GM23338 (cell line): ENCODE data around the gene RBM38. TPM values are rescaled to one million over a fixed set of nuclear protein-coding genes. Genes with fewer than 3 reads are reported as not detected.

Experiments used
- ATAC-seq: fragments of 200-7000 bp; cut with Tn5 transposase; 3 replicates; pipeline ENCODE4 v1.9.1; 2020
- DNase-seq: peaks from one replicate; pipeline ENCODE4 v3.0.0-alpha.2; 2015; ENCODE audit warnings: low spot score
- H2AFZ ChIP-seq: fragments of 200-600 bp; sonication (generic); 2 replicates; pipeline ENCODE4 v1.8.0; 2016; ENCODE audit warnings: antibody characterized with exemption, mild to moderate bottlenecking, moderate library complexity
- H3F3A ChIP-seq: fragments of 200-600 bp; sonication (generic); replicated peaks from 2 replicates; pipeline ENCODE4 v1.8.0; 2017; ENCODE audit warnings: antibody characterized with exemption, mixed run types, low read depth
- H3K27ac ChIP-seq: fragments of 200-600 bp; sonication (generic); 2 replicates; pipeline ENCODE4 v1.6.1; 2016; ENCODE audit warnings: low read depth
- H3K27me3 ChIP-seq: fragments of 200-600 bp; sonication (generic); 2 replicates; pipeline ENCODE4 v1.8.0; 2016; ENCODE audit warnings: mild to moderate bottlenecking, mixed run types, moderate library complexity; ENCODE audit not compliant: insufficient read depth
- H3K36me3 ChIP-seq: fragments of 200-600 bp; sonication (generic); 2 replicates; pipeline ENCODE4 v1.8.0; 2016; ENCODE audit warnings: mild to moderate bottlenecking; ENCODE audit not compliant: insufficient read depth
- H3K4me1 ChIP-seq: fragments of 200-600 bp; sonication (generic); 2 replicates; pipeline ENCODE4 v1.8.0; 2016; ENCODE audit warnings: mild to moderate bottlenecking, moderate library complexity; ENCODE audit not compliant: insufficient read depth
- H3K4me2 ChIP-seq: fragments of 200-600 bp; sonication (generic); 2 replicates; pipeline ENCODE4 v1.7.1; 2017; ENCODE audit warnings: mixed run types
- H3K4me3 ChIP-seq: fragments of 200-600 bp; sonication (generic); 2 replicates; pipeline ENCODE4 v1.6.1; 2016; ENCODE audit warnings: mixed run types
- H3K79me2 ChIP-seq: fragments of 200-600 bp; sonication (generic); replicated peaks from 2 replicates; pipeline ENCODE4 v1.8.0; 2017; ENCODE audit warnings: mild to moderate bottlenecking; ENCODE audit not compliant: insufficient read depth
- H3K9me2 ChIP-seq: fragments of 200-600 bp; sonication (generic); 2 replicates; pipeline ENCODE4 v1.8.0; 2017; ENCODE audit not compliant: insufficient read depth
- H4K20me1 ChIP-seq: fragments of 200-600 bp; sonication (generic); replicated peaks from 2 replicates; pipeline ENCODE4 v1.8.0; 2017; ENCODE audit warnings: mild to moderate bottlenecking; ENCODE audit not compliant: insufficient read depth
- H3K27ac Mint-ChIP-seq: 2 replicates; pipeline ENCODE4 v1.8.0; 2020; ENCODE audit warnings: inconsistent platforms, mild to moderate bottlenecking, moderate library complexity, mixed read lengths
- H3K27me3 Mint-ChIP-seq: 3 replicates; pipeline ENCODE4 v1.8.0; 2022; ENCODE audit warnings: low read depth, mild to moderate bottlenecking, moderate library complexity, mixed read lengths, inconsistent platforms; ENCODE audit not compliant: insufficient read depth, poor library complexity
- H3K36me3 Mint-ChIP-seq: 3 replicates; pipeline ENCODE4 v1.8.0; 2021; ENCODE audit warnings: low read depth, mild to moderate bottlenecking, inconsistent platforms, moderate library complexity, mixed read lengths
- H3K4me1 Mint-ChIP-seq: 3 replicates; pipeline ENCODE4 v1.8.0; 2020; ENCODE audit warnings: mild to moderate bottlenecking, inconsistent platforms, mixed read lengths
- H3K4me3 Mint-ChIP-seq: 3 replicates; pipeline ENCODE4 v1.8.0; 2021; ENCODE audit warnings: moderate library complexity, mild to moderate bottlenecking, inconsistent platforms, mixed read lengths
- H3K9me3 Mint-ChIP-seq: 3 replicates; pipeline ENCODE4 v1.8.0; 2020; ENCODE audit warnings: moderate library complexity, mild to moderate bottlenecking, inconsistent platforms, mixed read lengths
- CREB1 ChIP-seq: fragments of 250-450 bp; sonication (Bioruptor Pico); IDR thresholded peaks from 2 replicates; pipeline ENCODE4 v1.5.0; 2020; ENCODE audit warnings: low read depth, mild to moderate bottlenecking, moderate library complexity
- CTCF ChIP-seq, 2 experiments: fragments of 200-600 bp in 1 of 2; sonication (generic) in 1 of 2; conservative IDR thresholded peaks; 2 replicates each; pipeline versions ENCODE4 v1.5.1 to v1.6.1; 2016 to 2017; ENCODE audit warnings: antibody characterized with exemption in 2 of 2, low read depth in 2 of 2, mild to moderate bottlenecking in 2 of 2, moderate library complexity in 1 of 2
- EZH2 ChIP-seq: fragments of 200-600 bp; sonication (generic); IDR thresholded peaks from one replicate; pipeline ENCODE4 v1.8.0; 2017; ENCODE audit warnings: antibody characterized with exemption, mild to moderate bottlenecking, low read depth; ENCODE audit not compliant: unreplicated experiment
- polyA plus RNA-seq: library from polyadenylated mRNA; unstranded; fragments of >200 nt; fragmentation: Nextera tagmentation; extraction: Ambion mirVana; gene quantifications from 2 replicates; pipeline ENCODE4 v1.2.1, GENCODE V29; 2016
- total RNA-seq: library from RNA; depleted of rRNA; stranded (reverse); fragments of >200 nt; shearing (Covaris generic); gene quantifications from 2 replicates; pipeline ENCODE4 v1.2.3, GENCODE V29; 2014

The RBM38 gene
- total and polyA plus RNA-seq, 2 experiments from 2014 or later = 22.9 to 80.5 TPM

GRCh38 chr20:57383447-57384347 lies 7.5 kb upstream of the RBM38 start:
- Mint-ChIP-seq H3K27ac (peak overlapping the region; percentile 36), H3K4me3 (no peak overlapping the region), H3K27me3 (peaks cover 4% of the 10 kb centered on the region), H3K4me1 (peaks cover 3% of the 10 kb centered on the region), H3K36me3 (peaks cover 17% of the 10 kb centered on the region), H3K9me3 (no peaks in the 10 kb centered on the region)
- Histone ChIP-seq H3K79me2 (no peaks in the 10 kb centered on the region), H3K4me2 (no peak overlapping the region), H3K27me3 (no peaks in the 10 kb centered on the region), H4K20me1 (peaks cover 6% of the 10 kb centered on the region), H3K27ac (no peak overlapping the region; the same call in 1 of the 2 replicates), H2AFZ (no peak overlapping the region), H3K4me1 (no peaks in the 10 kb centered on the region), H3K4me3 (no peak overlapping the region), H3K9me2 (no peaks in the 10 kb centered on the region), H3K36me3 (no peaks in the 10 kb centered on the region), H3F3A (no peaks in the 10 kb centered on the region)
- ATAC-seq (no peak), DNase-seq (peak; percentile 29)
- TF ChIP-seq CTCF (conservative IDR thresholded peaks at IDR 0.05; ENCODE audit: low read depth in 2 of 2) = 0 out of 4 replicates have a peak, but pooled peaks of 1 of the 2 experiments have one; percentile 17
- TF ChIP-seq EZH2 = no peak
- no peak for TF ChIP-seq CREB1 (CRISPR knock-in tag)

GRCh38 chr20:57384486-57384885 lies 6.7 kb upstream of the RBM38 start:
- no peak overlapping the region for H3K4me3 Mint-ChIP-seq
- H3K27me3 Mint-ChIP-seq = peaks cover 4% of the 10 kb centered on the region
- H3K27me3 ChIP-seq = no peaks in the 10 kb centered on the region
- peaks cover 2% of the 10 kb centered on the region for H4K20me1 ChIP-seq
- H3K9me2 ChIP-seq = no peaks in the 10 kb centered on the region
- H3F3A ChIP-seq = no peaks in the 10 kb centered on the region
- H3K27ac ChIP-seq = no peak overlapping the region
- no peaks in the 10 kb centered on the region for H3K36me3 ChIP-seq
- no peaks in the 10 kb centered on the region for H3K79me2 ChIP-seq
- H3K4me3 ChIP-seq = no peak overlapping the region
- H3K27ac Mint-ChIP-seq = peak overlapping the region; percentile 36; the same call in 1 of the 2 replicates
- peaks cover 3% of the 10 kb centered on the region for H3K4me1 Mint-ChIP-seq
- ATAC-seq (no peak), DNase-seq (no peak)
- 0 out of 2 replicates have a peak, but pooled peaks cover under 1% of the 10 kb centered on the region for H3K4me1 ChIP-seq
- peaks cover 10% of the 10 kb centered on the region for H3K36me3 Mint-ChIP-seq
- no peak overlapping the region for H2AFZ ChIP-seq
- H3K4me2 ChIP-seq = no peak overlapping the region
- TF ChIP-seq CTCF (conservative IDR thresholded peaks at IDR 0.05; ENCODE audit: low read depth in 2 of 2) = no peak
- no peaks in the 10 kb centered on the region for H3K9me3 Mint-ChIP-seq
